K562 (cell line): ENCODE measurements around the gene DDRGK1. TPM values are rescaled to one million over a fixed set of nuclear protein-coding genes. Genes with fewer than 3 reads are reported as not detected.

Experiments used
- ATAC-seq: fragments of 200-7000 bp; cut with Tn5 transposase; 3 replicates; pipeline ENCODE4 v1.9.1; 2020; ENCODE audit warnings: moderate library complexity
- BruUV-seq: library from RNA; stranded (reverse); fragments of 400-500 nt; replicated peaks from 2 replicates; lab custom pipeline; 2021; lab: Mats Ljungman, UMichigan
- CTCF ChIA-PET: fragments of 300-600 bp; formaldehyde crosslinking; extraction: SDS; loops from one replicate; lab custom pipeline; 2021; ENCODE audit warnings: low intra/inter-chr PET ratio; lab: Yijun Ruan, JAX
- POLR2A ChIA-PET: fragments of 300-600, 350-650 bp; sonication (Branson Sonifier 250); formaldehyde crosslinking; extraction: SDS; loops from one replicate; lab custom pipeline; 2021; ENCODE audit warnings: antibody characterized with exemption, inconsistent platforms; lab: Yijun Ruan, JAX
- DNase-seq, 4 experiments: peaks; one replicate each; pipeline versions ENCODE4 v3.0.0 to v3.0.0-alpha.2; 2011 to 2018; ENCODE audit warnings: low spot score in 3 of 4, mixed read lengths in 3 of 4; ENCODE audit errors: extremely low read depth in 1 of 4
- FAIRE-seq: peaks from 2 replicates; lab custom pipeline; 2011; peaks lifted over from hg19 to GRCh38; lab: Jason Lieb, UNC
- H2AFZ ChIP-seq: 2 replicates; pipeline ENCODE4 v1.6.0; 2011; ENCODE audit warnings: low read depth, low read length, control low read depth, inconsistent platforms
- H3K27ac ChIP-seq: fragments of 200-600 bp; 3 replicates; pipeline ENCODE4 v1.8.0; 2011; ENCODE audit warnings: low read depth, mild to moderate bottlenecking, control low read depth, inconsistent platforms, low read length, moderate library complexity, mixed read lengths; ENCODE audit errors: extremely low read depth
- H3K27me3 ChIP-seq, 2 experiments: fragments of 300-600 bp in 1 of 2; 2 replicates in 1 of 2; 3 replicates in 1 of 2; pipeline versions ENCODE4 v1.6.0 to v1.8.0; 2011; ENCODE audit warnings: inconsistent platforms in 2 of 2, low read length in 2 of 2, mild to moderate bottlenecking in 1 of 2, mixed read lengths in 1 of 2, moderate library complexity in 1 of 2; ENCODE audit not compliant: control insufficient read depth in 2 of 2, insufficient read depth in 2 of 2
- H3K36me3 ChIP-seq: fragments of 300-600 bp; 3 replicates; pipeline ENCODE4 v1.8.0; 2011; ENCODE audit warnings: mild to moderate bottlenecking, low read length, inconsistent platforms; ENCODE audit not compliant: control insufficient read depth, insufficient read depth
- H3K4me1 ChIP-seq, 2 experiments: fragments of 200-600 bp in 1 of 2; replicated peaks in 1 of 2; 2 replicates in 1 of 2; 3 replicates in 1 of 2; pipeline versions ENCODE4 v1.5.1 to v1.8.0; 2011; ENCODE audit warnings: inconsistent platforms in 2 of 2, low read length in 2 of 2, mild to moderate bottlenecking in 1 of 2, mixed read lengths in 1 of 2, moderate library complexity in 1 of 2; ENCODE audit not compliant: control insufficient read depth in 2 of 2, insufficient read depth in 2 of 2
- H3K4me2 ChIP-seq: 2 replicates; pipeline ENCODE4 v1.6.1; 2011; ENCODE audit warnings: low read length, control low read depth, inconsistent platforms, mixed read lengths; ENCODE audit not compliant: insufficient read depth
- H3K4me3 ChIP-seq: fragments of 200-600 bp; sonication (generic), shearing (Covaris generic); 2 replicates; pipeline ENCODE4 v1.5.1; 2016; ENCODE audit warnings: control low read depth, inconsistent platforms
- H3K79me2 ChIP-seq: fragments of 200-600 bp; 3 replicates; pipeline ENCODE4 v1.8.0; 2011; ENCODE audit warnings: low read length, inconsistent platforms; ENCODE audit not compliant: control insufficient read depth, insufficient read depth
- H3K9ac ChIP-seq, 2 experiments: 2 replicates each; pipeline versions ENCODE4 v1.6.0 to v1.6.1; 2011; ENCODE audit warnings: low read depth in 2 of 2, low read length in 2 of 2, control low read depth in 1 of 2, inconsistent platforms in 1 of 2, mild to moderate bottlenecking in 1 of 2, mixed read lengths in 1 of 2; ENCODE audit not compliant: insufficient read depth in 1 of 2
- H3K9me1 ChIP-seq: one replicate; pipeline ENCODE4 v1.6.0; 2011; ENCODE audit warnings: inconsistent platforms, mild to moderate bottlenecking, low read length, moderate library complexity; ENCODE audit not compliant: control insufficient read depth, insufficient read depth
- H3K9me3 ChIP-seq: replicated peaks from 2 replicates; pipeline ENCODE4 v1.5.1; 2011; ENCODE audit warnings: low read depth, low read length, inconsistent platforms; ENCODE audit not compliant: control insufficient read depth, insufficient read depth
- H4K20me1 ChIP-seq: replicated peaks from 2 replicates; pipeline ENCODE4 v1.6.1; 2011; ENCODE audit warnings: low read length, inconsistent platforms, mixed read lengths; ENCODE audit not compliant: control insufficient read depth, insufficient read depth
- CBX8 ChIP-seq: fragments of 200-600 bp; sonication (generic); IDR thresholded peaks from 2 replicates; pipeline ENCODE4 v1.6.1; 2012; ENCODE audit warnings: borderline replicate concordance, mixed run types, low read depth, mild to moderate bottlenecking, moderate library complexity, mixed read lengths, low read length, control low read depth, inconsistent platforms; ENCODE audit not compliant: poor library complexity, severe bottlenecking; ENCODE audit errors: extremely low read depth
- CREBBP ChIP-seq: IDR thresholded peaks from one replicate; pipeline ENCODE4 v1.6.1; 2012; ENCODE audit warnings: low read depth, mild to moderate bottlenecking, control low read depth, inconsistent platforms, low read length
- KAT7 ChIP-seq: sonication (generic); formaldehyde crosslinking; IDR thresholded peaks from 2 replicates; pipeline ENCODE4 v1.8.0; 2022; ENCODE audit warnings: missing genetic modification reagents, mild to moderate bottlenecking, borderline replicate concordance
- POLR2G ChIP-seq: fragments of 200-400 bp; formaldehyde crosslinking; IDR thresholded peaks from 2 replicates; pipeline ENCODE4 v1.6.1; 2017; ENCODE audit warnings: low read depth, mild to moderate bottlenecking, antibody characterized with exemption, low read length, moderate library complexity
- RBFOX2 ChIP-seq: fragments of 200-400 bp; formaldehyde crosslinking; IDR thresholded peaks from 2 replicates; pipeline ENCODE4 v1.6.1; 2017; ENCODE audit warnings: low read depth, mild to moderate bottlenecking, low read length, moderate library complexity
- SMAD4 ChIP-seq: fragments of 250-450 bp; sonication (Bioruptor Pico); conservative IDR thresholded peaks from 2 replicates; pipeline ENCODE4 v1.8.0; 2021; ENCODE audit warnings: inconsistent platforms, mild to moderate bottlenecking, moderate library complexity
- SRSF9 ChIP-seq: fragments of 200-400 bp; formaldehyde crosslinking; IDR thresholded peaks from 2 replicates; pipeline ENCODE4 v1.6.1; 2017; ENCODE audit warnings: low read depth, low read length, borderline replicate concordance
- ZNF778 ChIP-seq: fragments of 450-650 bp; formaldehyde crosslinking; IDR thresholded peaks from 2 replicates; pipeline ENCODE4 v1.4.0; 2020; ENCODE audit warnings: mild to moderate bottlenecking, moderate library complexity
- WGBS: fragments of 100-300 bp; shearing (Covaris generic); methylation state at CpG from one replicate; pipeline ENCODE4 v1.1.6; 2016; ENCODE audit warnings: low coverage, mixed read lengths; ENCODE audit not compliant: insufficient coverage; ENCODE audit errors: missing lambda C conversion rate; 5-methylcytosine and 5-hydroxymethylcytosine counted together
- in situ Hi-C: fragments of 300-500 bp; cut with MboI; formaldehyde crosslinking; loops from 4 replicates; pipeline ENCODE4 v1.15.0; 2018; ENCODE audit warnings: inconsistent platforms, mixed read lengths
- intact Hi-C: fragments of 100-400 bp; cut with micrococcal nuclease; formaldehyde crosslinking; loops from 2 replicates; pipeline ENCODE4 v1.14.2; 2022
- polyA plus RNA-seq, 8 experiments: library from polyadenylated mRNA; depleted of rRNA in 4 of 8; stranded (reverse) in 5 of 8; unstranded in 3 of 8; fragments of >200 nt; fragmentation: Nextera tagmentation in 2 of 8; fragmentation: Illumina TruSeq in 1 of 8; extraction: Ambion mirVana in 2 of 8; extraction: Trizol in 1 of 8; gene quantifications; 2 replicates each; pipeline versions ENCODE4 v1.2.1 to v1.2.3, GENCODE V29; 2011 to 2014; ENCODE audit warnings: inconsistent platforms in 1 of 8, missing spikeins in 1 of 8
- total RNA-seq, 7 experiments: library from RNA; depleted of rRNA in 6 of 7; stranded (reverse); fragments of >200 nt in 6 of 7; fragmentation: Illumina TruSeq in 2 of 7; extraction: Trizol in 2 of 7; gene quantifications; 2 replicates each; pipeline versions ENCODE4 v1.2.1 to v1.2.3, GENCODE V29; 2011 to 2021; ENCODE audit warnings: low replicate concordance in 1 of 7
- TF ChIP-seq, protein P1 (sequence below): fragments of 250-450 bp; sonication (Bioruptor Pico); IDR thresholded peaks from 2 replicates; pipeline ENCODE4 v1.5.0; 2020; ENCODE audit warnings: mild to moderate bottlenecking, borderline replicate concordance

The DDRGK1 gene
- total and polyA plus RNA-seq, 9 of the 15 experiments (the other 6 are each of a cell fraction or from before 2014, with no cell fraction given): 2.3 to 54.4 (median 29.1) TPM

GRCh38 chr20:3223994-3224680, 19.7 kb upstream of the DDRGK1 start:
- DNase-seq (no peak), ATAC-seq (no peak), FAIRE-seq (no peak)
- H3K27me3 ChIP-seq: no peaks in the 10 kb centered on the region
- TF ChIP-seq SRSF9: no peak
- no peak for TF ChIP-seq ZNF778 (CRISPR knock-in tag)
- TF ChIP-seq SMAD4 (CRISPR knock-in tag): no peak
- no peak for TF ChIP-seq CREBBP
- TF ChIP-seq RBFOX2: peak; percentile 37
- no peak for TF ChIP-seq CBX8
- TF ChIP-seq, protein P1, sequence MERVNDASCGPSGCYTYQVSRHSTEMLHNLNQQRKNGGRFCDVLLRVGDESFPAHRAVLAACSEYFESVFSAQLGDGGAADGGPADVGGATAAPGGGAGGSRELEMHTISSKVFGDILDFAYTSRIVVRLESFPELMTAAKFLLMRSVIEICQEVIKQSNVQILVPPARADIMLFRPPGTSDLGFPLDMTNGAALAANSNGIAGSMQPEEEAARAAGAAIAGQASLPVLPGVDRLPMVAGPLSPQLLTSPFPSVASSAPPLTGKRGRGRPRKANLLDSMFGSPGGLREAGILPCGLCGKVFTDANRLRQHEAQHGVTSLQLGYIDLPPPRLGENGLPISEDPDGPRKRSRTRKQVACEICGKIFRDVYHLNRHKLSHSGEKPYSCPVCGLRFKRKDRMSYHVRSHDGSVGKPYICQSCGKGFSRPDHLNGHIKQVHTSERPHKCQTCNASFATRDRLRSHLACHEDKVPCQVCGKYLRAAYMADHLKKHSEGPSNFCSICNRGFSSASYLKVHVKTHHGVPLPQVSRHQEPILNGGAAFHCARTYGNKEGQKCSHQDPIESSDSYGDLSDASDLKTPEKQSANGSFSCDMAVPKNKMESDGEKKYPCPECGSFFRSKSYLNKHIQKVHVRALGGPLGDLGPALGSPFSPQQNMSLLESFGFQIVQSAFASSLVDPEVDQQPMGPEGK (CRISPR knock-in tag): no peak
- no peak for TF ChIP-seq KAT7 (CRISPR knock-in tag)
- TF ChIP-seq POLR2G: peak; percentile 37; the same call in 1 of the 2 replicates
- no peak overlapping the region for H3K4me3 ChIP-seq
- H3K36me3 ChIP-seq: peaks cover 39% of the 10 kb centered on the region; the same call in 2 of the 3 replicates
- BruUV-seq: no TSS peak
- 84% methylated on average over 19 of the region's 20 CpGs for WGBS
- intact Hi-C loops (no loop called here), in situ Hi-C loops (no loop called here)
- POLR2A ChIA-PET: interaction anchor here (1.1 to 1.4 kb wide), 2 partner anchors 8 to 453 kb away, joined by 3 to 5 read pairs; no protein-coding TSS in a partner anchor
- no peaks in the 10 kb centered on the region for H3K79me2 ChIP-seq
- no peak overlapping the region for H3K4me2 ChIP-seq
- H3K27ac ChIP-seq: no peak overlapping the region
- CTCF ChIA-PET: interaction anchor here (0.6 kb wide), 1 partner anchor 66 kb away, joined by 3 read pairs; no protein-coding TSS in a partner anchor
- peaks cover 0 to 22% of the 10 kb centered on the region in 2 experiments; a peak in 2 of 5 replicates for H3K4me1 ChIP-seq
- H4K20me1 ChIP-seq: no peaks in the 10 kb centered on the region
- no peaks in the 10 kb centered on the region for H3K9me1 ChIP-seq
- H3K9ac ChIP-seq: peak overlapping the region in 1 of 2 experiments; percentile 7; a peak in 1 of 4 replicates
- H2AFZ ChIP-seq: no peak overlapping the region
- no peaks in the 10 kb centered on the region for H3K9me3 ChIP-seq
